KBM-7 (cell line): ENCODE data around the gene ZDHHC14.

Source experiments
- DNase-seq: peaks from one replicate; pipeline ENCODE4 v3.0.0-alpha.2; 2015
- in situ Hi-C: fragments of 300-500 bp; cut with MboI; formaldehyde crosslinking; loops from 2 replicates; pipeline ENCODE4 v1.14.3; 2020; ENCODE audit warnings: low sequenced_read_pairs, low pct_unique_long_range_greater_than_20kb, mixed read lengths

The ZDHHC14 gene

DNA sequence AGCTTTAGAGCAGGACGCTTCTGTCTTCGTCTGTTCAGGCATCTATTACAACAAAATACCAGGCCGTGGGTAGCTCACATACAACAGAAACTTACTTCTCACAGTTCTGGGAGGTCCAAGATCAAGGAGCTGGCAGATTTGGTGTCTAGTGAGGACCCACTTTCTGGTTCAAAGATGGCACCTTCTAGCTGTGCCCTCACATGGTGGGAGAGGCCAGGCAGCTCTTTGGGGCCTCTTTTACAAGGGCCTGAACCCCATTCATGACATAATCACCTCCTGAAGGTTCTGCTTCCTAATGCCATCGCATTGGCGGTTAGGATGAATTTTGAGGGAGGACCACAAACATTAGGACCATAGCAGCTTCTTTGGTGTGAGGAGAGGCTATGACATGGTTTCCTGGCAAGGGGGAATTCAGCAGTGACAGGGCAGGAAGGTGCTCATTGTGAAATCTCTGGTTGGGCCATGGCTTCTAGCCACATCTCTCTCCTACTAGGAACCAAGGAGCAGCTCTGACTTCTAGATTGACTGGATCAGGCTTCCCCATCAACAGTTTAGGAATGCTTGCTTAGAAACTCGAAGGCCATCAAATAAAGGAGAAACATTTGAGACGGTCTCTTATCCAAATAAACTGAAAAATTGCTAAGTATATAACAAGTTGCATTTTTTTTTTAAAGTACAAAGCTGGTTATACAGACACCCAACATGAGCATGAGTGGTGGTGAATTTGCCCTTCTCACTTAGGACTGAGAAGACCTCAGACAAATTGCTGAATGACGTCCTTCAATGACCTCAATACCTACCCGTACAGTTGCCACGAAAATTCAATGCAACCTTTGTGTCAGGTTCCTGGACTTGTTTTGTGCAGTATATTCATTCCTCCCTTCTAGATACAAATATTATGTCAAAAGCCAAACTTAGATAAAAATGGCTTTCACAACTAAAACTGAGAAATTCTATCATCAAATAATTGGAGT, 140.7 kb downstream of the ZDHHC14 start:
- in situ Hi-C loops: no loop called here
- no peak for DNase-seq

- DNase-seq: no peak
- in situ Hi-C loops: no loop called here
These were observed 141.5 kb downstream of the ZDHHC14 start for GRCh38 chr6:157522472-157522871.

GRCh38 chr6:157524735-157525134, 143.7 kb downstream of the ZDHHC14 start:
- in situ Hi-C loops: no loop called here

GRCh38 chr6:157525292-157525889, 144.4 kb downstream of the ZDHHC14 start:
- DNase-seq: no peak
- in situ Hi-C loops: no loop called here

More at GRCh38 chr6:157524735-157525134, 143.7 kb downstream of the ZDHHC14 start:
- DNase-seq: no peak

DNA sequence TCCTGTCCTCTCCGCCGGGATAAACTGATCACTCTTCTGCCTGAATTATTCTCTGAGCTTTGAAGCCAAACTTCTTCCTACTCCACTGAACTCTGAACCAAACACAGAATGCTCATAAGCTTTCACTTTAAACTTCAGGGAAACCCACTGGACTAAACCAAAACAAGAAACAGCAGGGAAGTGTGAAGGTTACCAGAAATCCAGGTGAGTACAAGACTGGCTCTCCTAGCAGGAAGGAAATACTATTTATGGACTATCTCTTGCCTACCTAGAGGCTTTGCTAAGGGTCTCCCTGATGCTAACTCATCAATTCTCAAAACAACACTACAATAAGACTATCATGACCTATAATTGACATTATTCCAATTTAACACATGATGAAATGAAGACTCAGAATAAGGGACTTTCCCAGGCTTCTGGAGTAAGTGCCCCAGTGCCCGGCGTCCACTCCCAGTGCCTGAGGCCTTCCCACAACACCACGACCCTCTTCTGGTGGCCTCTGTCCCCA, 145.0 kb downstream of the ZDHHC14 start:
- in situ Hi-C loops: no loop called here
- no peak for DNase-seq

- in situ Hi-C loops: no loop called here
- peak; percentile 75 for DNase-seq
These were observed 146.5 kb downstream of the ZDHHC14 start for GRCh38 chr6:157527471-157527907.

DNA sequence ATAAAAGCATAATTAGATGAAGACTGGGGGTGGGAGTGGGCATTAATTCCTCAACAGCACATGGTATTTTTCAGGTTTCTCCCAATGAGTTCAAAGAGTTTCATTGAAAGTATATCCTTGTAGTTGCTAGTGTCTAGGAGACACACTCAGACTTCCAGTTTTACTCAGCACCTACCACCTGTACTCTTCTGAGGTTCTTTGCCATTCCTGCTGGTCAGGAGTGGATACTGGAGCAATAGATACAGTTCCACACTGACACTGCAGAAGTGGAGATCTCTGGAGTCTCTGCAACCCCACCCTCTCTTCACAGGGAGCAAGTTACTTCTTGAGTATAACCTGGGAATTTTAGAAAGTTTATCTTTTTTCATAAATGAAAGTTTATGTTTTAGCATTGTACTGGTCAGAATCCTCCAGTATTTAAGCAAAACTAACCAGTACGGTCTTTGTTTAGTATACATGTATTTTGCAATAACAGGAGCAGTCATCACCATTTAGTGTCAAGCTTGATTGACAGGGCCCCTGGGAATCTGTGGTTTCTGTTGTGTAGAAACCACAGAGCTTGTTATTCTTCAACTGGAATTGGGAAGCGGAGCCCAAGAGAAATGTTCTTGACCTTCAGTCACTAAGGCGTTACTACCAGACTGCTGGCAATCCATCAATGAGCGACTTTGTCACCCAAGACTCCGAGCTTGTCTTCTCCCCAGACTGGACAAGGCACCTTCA, 148.1 kb downstream of the ZDHHC14 start:
- DNase-seq: peak; percentile 62
- in situ Hi-C loops: no loop called here

DNA sequence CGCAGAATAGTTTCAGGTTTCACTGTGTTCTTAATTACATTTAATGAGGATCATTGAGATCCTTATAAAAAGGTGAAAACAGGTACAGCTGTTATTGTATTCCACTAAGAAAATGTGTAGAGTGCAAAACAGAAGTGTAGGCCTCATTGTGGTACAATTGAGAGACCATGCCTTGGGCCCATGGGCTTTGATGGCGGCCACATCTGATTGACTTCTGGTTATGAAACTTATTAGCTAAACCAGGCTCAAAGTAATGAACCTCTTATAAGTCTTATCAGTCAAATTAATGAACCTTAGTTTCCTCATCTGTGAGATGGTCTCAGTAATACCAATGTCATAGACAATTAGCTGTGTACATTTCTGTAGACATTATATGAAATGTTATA, 148.7 kb downstream of the ZDHHC14 start:
- DNase-seq: no peak
- in situ Hi-C loops: no loop called here

GRCh38 chr6:157530126-157530525, 149.1 kb downstream of the ZDHHC14 start:
- DNase-seq: no peak
- in situ Hi-C loops: no loop called here

- in situ Hi-C loops: no loop called here
- no peak for DNase-seq
These were observed 149.8 kb downstream of the ZDHHC14 start for GRCh38 chr6:157530724-157531168.

DNA sequence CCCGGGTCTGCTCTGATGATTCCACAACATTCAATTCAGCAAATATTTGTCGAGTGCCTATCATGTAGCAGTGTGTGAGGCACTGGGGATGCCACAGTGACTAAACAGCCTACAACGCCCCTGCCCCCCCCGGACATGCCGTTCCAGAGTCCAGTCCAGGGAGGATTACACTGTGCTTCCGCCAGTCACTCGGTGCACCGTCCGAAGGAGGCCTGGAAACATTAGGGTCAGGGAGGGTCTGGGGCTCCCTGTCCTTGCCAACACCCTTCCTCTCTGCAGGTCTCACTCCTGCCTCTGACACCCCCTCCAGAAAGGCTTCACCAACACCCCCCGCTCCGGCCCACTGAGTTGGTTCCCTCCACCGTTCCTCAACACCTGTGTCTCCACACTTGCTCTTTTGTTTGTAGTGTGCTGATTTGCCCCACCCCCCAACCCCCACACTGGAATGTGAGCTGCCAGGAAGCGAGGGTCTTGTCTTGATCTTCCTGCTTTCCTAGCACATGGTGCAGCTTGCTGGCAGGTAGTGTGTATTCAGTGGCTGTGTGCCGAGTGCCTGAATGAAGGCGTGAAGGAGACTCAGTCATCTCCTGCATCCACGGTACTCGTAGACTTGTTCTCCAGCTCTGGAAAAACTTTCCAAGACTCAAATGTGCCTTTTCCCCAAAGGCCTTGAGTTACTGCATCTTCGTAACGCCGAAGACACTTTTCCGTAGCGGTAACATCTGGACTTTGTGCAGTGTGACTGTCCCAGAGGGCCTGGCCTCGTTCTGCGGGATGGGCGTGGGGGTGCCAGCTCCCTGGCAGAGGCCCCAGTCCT, 150.4 kb downstream of the ZDHHC14 start:
- in situ Hi-C loops: no loop called here
- no peak for DNase-seq

DNA sequence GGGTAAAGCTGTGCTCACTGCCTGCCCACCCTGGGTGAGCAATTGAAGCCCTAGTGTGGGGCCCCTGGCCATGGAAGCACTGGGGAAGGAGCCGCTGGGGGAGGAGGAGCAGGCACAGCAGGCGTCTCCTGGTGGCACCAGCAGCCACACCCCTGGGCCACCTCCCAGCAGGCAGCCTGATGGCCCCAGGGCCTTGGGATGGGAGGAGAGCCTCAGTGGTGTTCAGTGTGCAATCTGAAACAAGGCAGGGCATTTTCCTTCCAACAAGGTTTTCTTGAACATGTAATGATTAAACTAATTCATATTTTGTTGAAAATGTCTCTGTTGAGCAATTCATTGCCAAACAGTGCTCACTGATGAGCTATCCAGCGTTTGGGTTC, 151.0 kb downstream of the ZDHHC14 start:
- no peak for DNase-seq
- in situ Hi-C loops: no loop called here

- in situ Hi-C loops: no loop called here
- DNase-seq: no peak
These were observed 152.3 kb downstream of the ZDHHC14 start for GRCh38 chr6:157533048-157533871.

- no peak for DNase-seq
- in situ Hi-C loops: no loop called here
These were observed 153.3 kb downstream of the ZDHHC14 start for GRCh38 chr6:157534134-157534871.

DNA sequence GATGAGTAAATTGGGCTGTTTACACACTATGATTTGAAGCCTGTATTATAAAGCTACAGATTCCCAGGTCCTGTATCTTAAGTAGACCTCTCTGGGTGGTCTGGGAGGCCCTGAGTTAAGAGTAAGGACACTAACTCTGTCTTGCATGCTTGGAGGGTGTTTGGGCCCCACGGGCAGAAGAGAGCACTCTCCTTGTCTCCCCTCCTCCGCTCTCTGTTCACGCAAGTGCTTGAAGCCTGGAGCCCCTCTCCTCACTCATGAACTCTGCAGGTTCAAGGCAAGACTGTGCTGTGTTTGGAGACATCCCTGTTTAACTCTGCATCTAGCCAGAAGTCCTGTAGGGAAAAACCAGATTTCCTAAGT, 154.0 kb downstream of the ZDHHC14 start:
- in situ Hi-C loops: no loop called here
- no peak for DNase-seq

DNA sequence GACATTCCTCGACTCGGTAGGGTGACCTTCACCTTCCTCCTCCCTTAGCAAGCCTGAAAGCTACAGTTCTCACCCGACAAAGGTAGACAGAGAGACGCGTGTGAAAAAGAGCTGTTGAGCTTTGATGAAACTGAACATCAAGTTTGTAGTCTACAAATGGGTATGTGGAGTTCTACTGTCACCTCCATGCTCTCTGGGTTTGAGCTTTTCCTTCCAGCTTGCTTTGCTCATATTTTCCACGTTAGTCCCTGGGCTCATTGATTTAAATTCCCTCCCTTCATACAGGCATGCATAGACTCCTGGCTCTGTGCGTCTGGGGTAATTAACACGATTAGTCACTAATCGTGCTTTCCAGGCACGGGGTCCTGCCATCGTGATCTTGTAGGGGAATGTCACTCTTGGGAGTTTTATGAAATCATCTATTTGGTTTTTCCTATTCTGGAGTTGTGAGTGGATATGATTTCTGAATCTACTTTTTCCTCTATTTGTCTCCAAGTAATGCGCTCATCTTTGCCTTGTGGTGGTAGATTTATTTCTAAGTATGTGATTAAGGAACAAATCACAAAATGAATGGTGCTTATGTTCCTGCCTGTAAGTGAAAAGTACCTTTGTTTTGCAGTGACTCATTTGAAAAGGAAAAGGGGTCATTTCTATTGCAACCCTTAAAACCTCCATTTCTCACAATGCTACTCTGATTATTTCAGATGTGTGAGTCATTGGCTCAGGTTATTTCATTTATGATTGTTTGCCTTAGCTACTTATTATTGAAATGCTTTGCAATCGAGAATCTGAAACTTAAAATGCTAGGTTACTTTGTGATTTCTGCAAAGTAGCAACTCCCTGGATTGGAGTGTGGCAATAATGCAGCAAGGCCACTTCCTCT, 154.6 kb downstream of the ZDHHC14 start:
- peak; percentile 69 for DNase-seq
- in situ Hi-C loops: no loop called here

- in situ Hi-C loops: no loop called here
- DNase-seq: no peak
These were observed 155.2 kb downstream of the ZDHHC14 start for GRCh38 chr6:157536223-157536545.
